ENCODE measurements around the gene THAP6.

THAP6 gene

DNA sequence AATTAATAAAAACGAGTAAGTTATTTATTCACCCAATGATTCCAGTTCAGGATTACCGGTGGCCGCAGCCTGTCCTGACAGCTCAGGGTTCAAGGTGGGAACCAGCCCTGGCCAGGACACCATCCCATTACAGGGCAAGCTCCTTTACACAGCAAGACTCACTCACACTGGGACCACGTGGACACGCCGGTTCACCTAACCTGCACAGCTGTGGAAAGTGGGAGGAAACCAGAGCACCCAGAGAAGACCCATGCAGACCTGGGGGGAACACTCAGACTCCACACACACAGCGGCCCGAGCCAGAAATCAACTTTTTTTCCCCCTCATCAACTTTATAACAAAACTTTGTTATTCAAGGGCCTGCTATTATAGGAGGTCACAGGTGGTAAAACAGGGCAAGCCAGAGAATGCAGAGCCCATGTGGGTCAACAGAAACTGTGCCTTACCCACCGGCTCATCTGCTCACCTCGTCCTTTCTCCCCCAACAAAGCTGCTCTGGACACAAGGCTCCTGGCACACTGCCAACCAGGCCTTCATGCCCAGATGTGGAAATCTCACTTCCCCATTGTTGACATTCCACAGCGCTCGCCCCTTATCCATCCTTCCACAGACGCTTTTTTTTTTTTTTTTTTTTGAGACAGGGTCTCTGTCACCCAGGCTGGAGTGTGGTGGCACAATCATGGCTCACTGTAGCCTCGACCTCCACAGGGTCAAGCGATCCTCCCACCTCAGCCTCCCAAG, 33.5 kb downstream of the THAP6 start:
- Histone ChIP-seq H3K4me1 (ENCODE audit: control extremely low read depth in 1 of 4, control insufficient read depth in 4 of 4, insufficient read depth in 4 of 4, low read length in 3 of 4) (no peaks in the 10 kb centered on the region), H3K36me3 (ENCODE audit: control insufficient read depth in 4 of 4, insufficient read depth in 4 of 4, low read length in 3 of 4) (peaks cover 0 to 8% (median 0%) of the 10 kb centered on the region in 4 experiments), H3K9me3 (ENCODE audit: control extremely low read depth in 1 of 5, control insufficient read depth in 4 of 5, insufficient read depth in 2 of 5, low read depth in 1 of 5, low read length in 4 of 5) (no peaks in the 10 kb centered on the region), H3K27ac (ENCODE audit: insufficient read depth in 1 of 2, low read depth in 1 of 2, low read length in 2 of 2, poor library complexity in 1 of 2, severe bottlenecking in 2 of 2) (no peak overlapping the region), H3K27me3 (replicated peaks in 2 of 5; ENCODE audit: control insufficient read depth in 4 of 5, insufficient read depth in 5 of 5, low read length in 4 of 5) (no peaks in the 10 kb centered on the region), H3K4me3 (ENCODE audit: control insufficient read depth in 1 of 7, extremely low read depth in 1 of 7, insufficient read depth in 4 of 7, low read depth in 2 of 7, low read length in 6 of 7) (no peak overlapping the region)
- ChIA-PET POLR2A (no interaction called here), CTCF (interaction anchor here (0.6 to 0.7 kb wide), 2 partner anchors 87 to 1319 kb away, joined by 3 read pairs; no protein-coding TSS in a partner anchor)
- 98% methylated on average over 5 of the region's 15 CpGs for WGBS (ENCODE audit: insufficient coverage)
- DNase-seq, result no peak

DNA sequence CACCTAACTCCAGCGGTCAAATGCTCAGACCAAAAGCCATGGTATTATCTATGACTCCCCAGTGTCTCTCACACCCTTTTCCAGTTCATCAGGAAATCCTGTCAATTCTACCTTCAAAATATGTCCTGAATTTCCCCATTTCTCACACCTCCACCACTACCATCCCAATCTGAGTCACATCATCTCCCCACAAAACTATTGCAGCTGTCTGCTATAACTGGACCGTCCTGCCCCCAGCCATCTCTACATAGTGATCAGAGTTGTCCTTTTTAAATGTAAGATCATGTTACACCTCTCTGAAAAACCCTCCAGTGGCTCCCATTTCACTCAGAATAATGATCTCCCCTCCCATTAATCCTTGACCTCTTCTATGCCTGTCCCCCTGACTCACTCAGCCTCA, 34.7 kb downstream of the THAP6 start:
- POLR2A ChIA-PET, result no interaction called here
- 83% methylated on average over 2 of the region's 2 CpGs for WGBS (ENCODE audit: insufficient coverage)
- Histone ChIP-seq H3K27ac (ENCODE audit: insufficient read depth in 1 of 2, low read depth in 1 of 2, low read length in 2 of 2, poor library complexity in 1 of 2, severe bottlenecking in 2 of 2) (no peak overlapping the region), H3K36me3 (ENCODE audit: control insufficient read depth in 4 of 4, insufficient read depth in 4 of 4, low read length in 3 of 4) (peaks cover 0 to 5% (median 0%) of the 10 kb centered on the region in 4 experiments), H3K4me3 (ENCODE audit: control insufficient read depth in 1 of 7, extremely low read depth in 1 of 7, insufficient read depth in 4 of 7, low read depth in 2 of 7, low read length in 6 of 7) (no peak overlapping the region), H3K4me1 (ENCODE audit: control extremely low read depth in 1 of 4, control insufficient read depth in 4 of 4, insufficient read depth in 4 of 4, low read length in 3 of 4) (no peaks in the 10 kb centered on the region), H3K27me3 (replicated peaks in 2 of 5; ENCODE audit: control insufficient read depth in 4 of 5, insufficient read depth in 5 of 5, low read length in 4 of 5) (no peaks in the 10 kb centered on the region), H3K9me3 (ENCODE audit: control extremely low read depth in 1 of 5, control insufficient read depth in 4 of 5, insufficient read depth in 2 of 5, low read depth in 1 of 5, low read length in 4 of 5) (no peaks in the 10 kb centered on the region)
- DNase-seq, result no peak
- CTCF ChIA-PET, result interaction anchor here (1.2 kb wide), 1 partner anchor 10 kb away, joined by 3 read pairs; no protein-coding TSS in a partner anchor

DNA sequence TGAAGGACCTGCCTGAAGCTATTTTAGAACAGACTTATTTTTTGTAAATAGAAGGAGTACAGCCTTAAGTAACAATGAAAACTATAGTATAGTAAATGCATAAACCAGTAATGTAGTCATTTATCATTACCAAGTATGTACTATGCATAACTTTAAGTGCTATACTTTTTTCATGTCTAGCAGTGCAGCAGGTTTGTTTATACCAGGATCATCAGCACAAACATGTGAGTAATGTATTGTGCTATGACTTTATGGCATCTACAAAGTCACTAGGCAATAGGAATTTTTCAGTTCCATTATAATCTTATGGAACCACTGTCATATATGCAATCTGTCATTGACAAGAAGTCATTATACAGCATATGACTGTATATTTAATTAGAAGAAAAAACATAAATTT, 38.2 kb downstream of the THAP6 start:
- no peak for DNase-seq
- POLR2A ChIA-PET, result no interaction called here
- H3K27me3 ChIP-seq (replicated peaks in 2 of 5; ENCODE audit: control insufficient read depth in 4 of 5, insufficient read depth in 5 of 5, low read length in 4 of 5), result no peaks in the 10 kb centered on the region
- no peaks in the 10 kb centered on the region for H3K36me3 ChIP-seq (ENCODE audit: control insufficient read depth in 4 of 4, insufficient read depth in 4 of 4, low read length in 3 of 4)
- no peak overlapping the region for H3K4me3 ChIP-seq (ENCODE audit: control insufficient read depth in 1 of 7, extremely low read depth in 1 of 7, insufficient read depth in 4 of 7, low read depth in 2 of 7, low read length in 6 of 7)
- H3K4me1 ChIP-seq (ENCODE audit: control extremely low read depth in 1 of 4, control insufficient read depth in 4 of 4, insufficient read depth in 4 of 4, low read length in 3 of 4), result peaks cover 0 to 3% (median 0%) of the 10 kb centered on the region in 4 experiments
- no peaks in the 10 kb centered on the region for H3K9me3 ChIP-seq (ENCODE audit: control extremely low read depth in 1 of 5, control insufficient read depth in 4 of 5, insufficient read depth in 2 of 5, low read depth in 1 of 5, low read length in 4 of 5)
- CTCF ChIA-PET, result no interaction called here
- H3K27ac ChIP-seq (ENCODE audit: insufficient read depth in 1 of 2, low read depth in 1 of 2, low read length in 2 of 2, poor library complexity in 1 of 2, severe bottlenecking in 2 of 2), result no peak overlapping the region

DNA sequence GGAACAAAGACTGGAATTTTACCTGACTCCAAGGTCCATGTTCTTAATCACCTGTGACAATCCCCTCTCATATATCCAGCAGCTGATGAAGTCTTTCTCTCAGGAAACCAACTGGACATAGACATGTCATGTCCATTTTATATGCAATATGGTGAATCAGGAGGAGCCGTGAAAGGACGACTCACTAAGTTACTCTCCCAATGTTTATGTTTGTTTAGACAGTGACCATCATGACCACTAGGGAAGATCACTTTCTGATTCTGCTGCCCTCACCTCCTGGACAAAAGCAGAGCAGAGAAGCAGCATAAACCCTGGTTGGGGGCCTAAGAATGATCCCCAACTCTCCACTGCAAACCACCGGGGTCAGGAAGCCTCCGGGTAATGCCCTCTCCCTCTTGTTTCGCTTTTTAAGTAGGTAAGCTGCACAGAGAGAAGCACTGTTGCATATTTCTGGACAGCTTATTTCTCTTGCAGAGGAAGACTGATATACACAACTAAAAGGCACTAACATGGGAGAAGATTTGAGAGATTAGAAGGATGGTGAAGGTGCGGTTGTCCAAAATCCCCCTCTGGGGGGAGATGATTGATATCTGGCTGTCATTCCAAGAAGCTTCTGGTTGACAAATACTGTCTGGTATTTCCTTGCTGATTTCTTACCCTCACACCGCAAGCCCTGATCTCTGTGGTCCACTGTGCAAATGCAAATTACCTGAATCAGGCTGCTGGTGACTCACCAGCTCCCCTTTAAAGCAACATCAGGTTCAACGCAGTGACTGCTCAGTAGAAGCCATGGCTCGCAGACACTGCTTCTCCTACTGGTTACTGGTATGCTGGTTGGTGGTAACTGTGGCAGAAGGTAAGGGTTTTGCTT, 41.3 kb downstream of the THAP6 start, which contains the start of gene ODAPH:
Gene ODAPH (plus strand): TSS at position 773 of the 871 bp plus-strand sequence. CDS start 17 bp downstream, at position 790.
- H3K27ac ChIP-seq (ENCODE audit: insufficient read depth in 1 of 2, low read depth in 1 of 2, low read length in 2 of 2, poor library complexity in 1 of 2, severe bottlenecking in 2 of 2), result no peak within 1 kb of the TSS
- CTCF ChIA-PET, result interaction anchor here (0.5 to 2.3 kb wide), 4 partner anchors 15 to 198 kb away, joined by 3 to 8 read pairs (median 4); no protein-coding TSS in a partner anchor
- POLR2A ChIA-PET, result no interaction called here
- no peak within 1 kb of the TSS for H3K4me3 ChIP-seq (ENCODE audit: control insufficient read depth in 1 of 7, extremely low read depth in 1 of 7, insufficient read depth in 4 of 7, low read depth in 2 of 7, low read length in 6 of 7)
- peaks cover 0 to 3% (median 0%) of the 10 kb centered on the region in 4 experiments for H3K4me1 ChIP-seq (ENCODE audit: control extremely low read depth in 1 of 4, control insufficient read depth in 4 of 4, insufficient read depth in 4 of 4, low read length in 3 of 4)
- no peaks in the 10 kb centered on the region for H3K36me3 ChIP-seq (ENCODE audit: control insufficient read depth in 4 of 4, insufficient read depth in 4 of 4, low read length in 3 of 4)
- 84% methylated on average over 5 of the region's 9 CpGs for WGBS (ENCODE audit: insufficient coverage)
- DNase-seq, result peak in 1 of 3 donors; percentile 17
- H3K27me3 ChIP-seq (replicated peaks in 2 of 5; ENCODE audit: control insufficient read depth in 4 of 5, insufficient read depth in 5 of 5, low read length in 4 of 5), result peaks cover 0 to 2% (median 0%) of the 10 kb centered on the region in 5 experiments
- H3K9me3 ChIP-seq (ENCODE audit: control extremely low read depth in 1 of 5, control insufficient read depth in 4 of 5, insufficient read depth in 2 of 5, low read depth in 1 of 5, low read length in 4 of 5), result no peaks in the 10 kb centered on the region

DNA sequence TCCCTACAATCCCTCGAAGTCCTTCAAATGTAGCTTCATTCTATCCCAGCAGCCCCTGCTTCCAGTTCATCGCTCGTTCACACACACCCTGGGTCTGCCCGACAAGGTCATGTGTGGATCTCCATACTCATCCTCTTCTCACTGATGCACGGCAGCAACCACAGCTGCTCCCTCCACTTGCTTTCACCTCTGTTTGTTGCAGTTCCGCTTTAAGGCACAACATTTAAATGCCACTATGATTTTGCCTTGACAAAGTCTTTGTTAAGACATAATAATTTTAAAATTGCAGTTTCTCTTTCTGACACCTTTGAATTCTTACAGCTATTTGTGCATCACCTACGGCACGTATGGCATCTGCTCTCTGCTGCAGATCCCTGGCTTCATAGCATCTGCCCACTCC, 43.4 kb downstream of the THAP6 start:
- no peaks in the 10 kb centered on the region for H3K9me3 ChIP-seq (ENCODE audit: control extremely low read depth in 1 of 5, control insufficient read depth in 4 of 5, insufficient read depth in 2 of 5, low read depth in 1 of 5, low read length in 4 of 5)
- H3K4me1 ChIP-seq (ENCODE audit: control extremely low read depth in 1 of 4, control insufficient read depth in 4 of 4, insufficient read depth in 4 of 4, low read length in 3 of 4), result peaks cover 0 to 3% (median 0%) of the 10 kb centered on the region in 4 experiments
- H3K27ac ChIP-seq (ENCODE audit: insufficient read depth in 1 of 2, low read depth in 1 of 2, low read length in 2 of 2, poor library complexity in 1 of 2, severe bottlenecking in 2 of 2), result no peak overlapping the region
- ChIA-PET POLR2A (no interaction called here), CTCF (no interaction called here)
- peaks cover 0 to 2% (median 0%) of the 10 kb centered on the region in 5 experiments for H3K27me3 ChIP-seq (replicated peaks in 2 of 5; ENCODE audit: control insufficient read depth in 4 of 5, insufficient read depth in 5 of 5, low read length in 4 of 5)
- no peak for DNase-seq
- WGBS (ENCODE audit: insufficient coverage), result 90% methylated on average over 7 of the region's 8 CpGs
- H3K36me3 ChIP-seq (ENCODE audit: control insufficient read depth in 4 of 4, insufficient read depth in 4 of 4, low read length in 3 of 4), result no peaks in the 10 kb centered on the region
- H3K4me3 ChIP-seq (ENCODE audit: control insufficient read depth in 1 of 7, extremely low read depth in 1 of 7, insufficient read depth in 4 of 7, low read depth in 2 of 7, low read length in 6 of 7), result no peak overlapping the region

DNA sequence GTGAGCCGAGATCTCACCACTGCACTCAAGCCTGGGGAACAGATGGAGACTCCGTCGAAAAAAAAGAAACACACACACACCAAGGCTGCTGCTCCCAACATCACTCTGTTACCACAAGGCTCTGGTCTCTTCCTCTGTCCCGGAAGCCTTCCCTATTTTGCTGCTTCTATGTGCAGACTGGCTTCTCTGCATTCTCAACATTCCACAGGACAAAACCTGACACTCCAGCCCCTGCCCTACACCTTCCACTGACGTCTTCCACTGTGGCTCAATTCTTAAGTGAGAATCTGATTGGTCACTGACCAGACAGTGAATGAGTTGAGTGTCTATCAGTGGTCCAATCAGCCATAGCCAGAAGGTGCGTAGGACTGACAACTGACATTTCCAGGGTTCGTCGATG, 47.5 kb downstream of the THAP6 start:
- 95% methylated on average over 5 of the region's 8 CpGs for WGBS (ENCODE audit: insufficient coverage)
- no peaks in the 10 kb centered on the region for H3K9me3 ChIP-seq (ENCODE audit: control extremely low read depth in 1 of 5, control insufficient read depth in 4 of 5, insufficient read depth in 2 of 5, low read depth in 1 of 5, low read length in 4 of 5)
- H3K36me3 ChIP-seq (ENCODE audit: control insufficient read depth in 4 of 4, insufficient read depth in 4 of 4, low read length in 3 of 4), result no peaks in the 10 kb centered on the region
- CTCF ChIA-PET, result interaction anchor here (1.2 kb wide), 1 partner anchor 9 kb away, joined by 7 read pairs; no protein-coding TSS in a partner anchor
- H3K27me3 ChIP-seq (replicated peaks in 2 of 5; ENCODE audit: control insufficient read depth in 4 of 5, insufficient read depth in 5 of 5, low read length in 4 of 5), result peaks cover 0 to 2% (median 0%) of the 10 kb centered on the region in 5 experiments
- peaks cover 0 to 14% (median 6%) of the 10 kb centered on the region in 4 experiments for H3K4me1 ChIP-seq (ENCODE audit: control extremely low read depth in 1 of 4, control insufficient read depth in 4 of 4, insufficient read depth in 4 of 4, low read length in 3 of 4)
- DNase-seq, result no peak
- H3K27ac ChIP-seq (ENCODE audit: insufficient read depth in 1 of 2, low read depth in 1 of 2, low read length in 2 of 2, poor library complexity in 1 of 2, severe bottlenecking in 2 of 2), result no peak overlapping the region
- no peak overlapping the region for H3K4me3 ChIP-seq (ENCODE audit: control insufficient read depth in 1 of 7, extremely low read depth in 1 of 7, insufficient read depth in 4 of 7, low read depth in 2 of 7, low read length in 6 of 7)
- POLR2A ChIA-PET, result no interaction called here

DNA sequence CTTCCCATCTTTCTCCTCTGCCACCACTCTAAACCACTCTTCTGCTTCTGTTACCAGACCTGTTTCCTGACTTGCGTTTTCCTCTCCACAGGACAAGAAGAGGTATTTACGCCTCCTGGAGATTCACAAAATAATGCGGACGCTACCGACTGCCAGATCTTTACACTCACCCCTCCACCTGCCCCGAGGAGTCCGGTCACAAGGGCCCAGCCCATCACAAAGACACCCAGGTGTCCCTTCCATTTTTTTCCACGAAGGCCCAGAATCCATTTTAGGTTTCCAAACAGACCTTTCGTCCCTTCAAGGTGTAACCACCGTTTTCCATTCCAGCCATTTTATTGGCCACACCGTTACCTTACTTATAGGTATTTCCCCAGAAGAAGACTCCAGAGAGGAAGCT, 49.8 kb downstream of the THAP6 start:
- peaks cover 0 to 21% (median 6%) of the 10 kb centered on the region in 4 experiments for H3K4me1 ChIP-seq (ENCODE audit: control extremely low read depth in 1 of 4, control insufficient read depth in 4 of 4, insufficient read depth in 4 of 4, low read length in 3 of 4)
- CTCF ChIA-PET, result no interaction called here
- DNase-seq, result no peak
- H3K9me3 ChIP-seq (ENCODE audit: control extremely low read depth in 1 of 5, control insufficient read depth in 4 of 5, insufficient read depth in 2 of 5, low read depth in 1 of 5, low read length in 4 of 5), result no peaks in the 10 kb centered on the region
- no peaks in the 10 kb centered on the region for H3K36me3 ChIP-seq (ENCODE audit: control insufficient read depth in 4 of 4, insufficient read depth in 4 of 4, low read length in 3 of 4)
- WGBS (ENCODE audit: insufficient coverage), result 100% methylated on average over 3 of the region's 11 CpGs
- H3K4me3 ChIP-seq (ENCODE audit: control insufficient read depth in 1 of 7, extremely low read depth in 1 of 7, insufficient read depth in 4 of 7, low read depth in 2 of 7, low read length in 6 of 7), result no peak overlapping the region
- H3K27me3 ChIP-seq (replicated peaks in 2 of 5; ENCODE audit: control insufficient read depth in 4 of 5, insufficient read depth in 5 of 5, low read length in 4 of 5), result peaks cover 0 to 2% (median 0%) of the 10 kb centered on the region in 5 experiments
- POLR2A ChIA-PET, result no interaction called here
- H3K27ac ChIP-seq (ENCODE audit: insufficient read depth in 1 of 2, low read depth in 1 of 2, low read length in 2 of 2, poor library complexity in 1 of 2, severe bottlenecking in 2 of 2), result no peak overlapping the region

Data from common myeloid progenitor, CD34-positive (primary cell).